HG02981 (cell line): ENCODE measurements around the gene ACTR1A.

ENCODE experiments used
- ATAC-seq: cut with Tn5 transposase; IDR thresholded peaks from one replicate; pipeline ENCODE4 v1.9.1; 2021; ENCODE audit warnings: mild to moderate bottlenecking, moderate library complexity; ENCODE audit not compliant: unreplicated experiment

ACTR1A gene

DNA sequence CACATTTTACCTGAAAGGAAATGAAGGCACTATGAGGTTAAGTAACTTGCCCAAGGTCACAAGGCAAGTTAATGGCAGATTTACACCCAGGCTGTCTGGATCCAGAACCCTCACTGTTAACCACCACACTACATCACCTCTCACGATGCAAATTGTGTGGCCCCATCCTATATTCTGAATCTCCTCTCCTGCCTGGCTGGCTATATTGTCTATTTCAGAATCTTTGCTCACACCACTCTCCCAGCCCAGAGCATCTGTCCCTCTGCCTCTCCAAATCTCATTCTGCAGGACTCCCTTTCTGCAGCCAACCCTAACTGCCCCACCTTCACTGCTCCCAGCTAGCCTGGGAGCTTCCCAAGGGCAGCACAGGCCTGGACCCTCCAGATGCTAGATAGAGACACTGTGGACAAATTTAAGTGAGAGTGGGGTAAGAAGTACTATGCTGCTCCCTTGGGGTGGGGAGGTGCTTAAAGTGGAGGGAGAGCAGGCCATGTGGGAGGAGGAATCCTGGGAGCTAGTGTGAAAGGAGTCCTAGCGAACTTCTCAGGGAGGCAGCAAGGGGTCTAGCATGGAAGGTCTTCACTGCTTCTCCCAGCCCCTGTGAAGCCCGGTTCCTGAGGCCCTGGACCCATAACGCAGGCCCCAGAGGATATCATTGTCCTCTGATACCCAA is 70.9 kb downstream of the ACTR1A start:
- ATAC-seq = no peak

GRCh38 chr10:102429468-102429867 is 73.0 kb downstream of the ACTR1A start:
- ATAC-seq = no peak
